MCF 10A (cell line): Measurements from ENCODE around the gene DOK6. TPM values are rescaled to one million over a fixed set of nuclear protein-coding genes. Genes with fewer than 3 reads are reported as not detected.

ENCODE experiments used
- BruUV-seq: library from RNA; stranded (reverse); fragments of 400-500 nt; replicated peaks from 2 replicates; lab custom pipeline; 2021; lab: Mats Ljungman, UMichigan
- CTCF ChIA-PET: fragments of 300-600 bp; sonication (Branson Sonifier 250); formaldehyde crosslinking; extraction: SDS; loops from one replicate; lab custom pipeline; 2021; ENCODE audit warnings: antibody characterized with exemption, inconsistent platforms; lab: Yijun Ruan, JAX
- POLR2A ChIA-PET: fragments of 300-600, 350-650 bp; sonication (Branson Sonifier 250); formaldehyde crosslinking; extraction: SDS; loops from one replicate; lab custom pipeline; 2020; ENCODE audit warnings: antibody characterized with exemption, inconsistent platforms; lab: Yijun Ruan, JAX
- DNase-seq: peaks from one replicate; pipeline ENCODE4 v3.0.0-alpha.2; 2018; ENCODE audit not compliant: unreplicated experiment
- H3K27ac Mint-ChIP-seq: one replicate; pipeline ENCODE4 v1.8.0; 2022; ENCODE audit warnings: mild to moderate bottlenecking, low read depth, mixed read lengths; ENCODE audit not compliant: unreplicated experiment
- H3K27me3 Mint-ChIP-seq: one replicate; pipeline ENCODE4 v1.8.0; 2022; ENCODE audit warnings: mixed read lengths; ENCODE audit not compliant: insufficient read depth, unreplicated experiment
- H3K36me3 Mint-ChIP-seq: one replicate; pipeline ENCODE4 v1.8.0; 2022; ENCODE audit warnings: mild to moderate bottlenecking, moderate library complexity, mixed read lengths; ENCODE audit not compliant: insufficient read depth, unreplicated experiment
- H3K4me1 Mint-ChIP-seq: one replicate; pipeline ENCODE4 v1.8.0; 2022; ENCODE audit warnings: mixed read lengths; ENCODE audit not compliant: insufficient read depth, unreplicated experiment
- H3K4me3 Mint-ChIP-seq: one replicate; pipeline ENCODE4 v1.8.0; 2022; ENCODE audit warnings: mild to moderate bottlenecking, moderate library complexity, mixed read lengths; ENCODE audit not compliant: unreplicated experiment
- H3K9me3 Mint-ChIP-seq: one replicate; pipeline ENCODE4 v1.8.0; 2022; ENCODE audit warnings: mixed read lengths; ENCODE audit not compliant: unreplicated experiment
- intact Hi-C: fragments of 100-400 bp; cut with micrococcal nuclease; formaldehyde crosslinking; loops from 2 replicates; pipeline ENCODE4 v1.14.1; 2022
- total RNA-seq: library from RNA; stranded (reverse); gene quantifications from 2 replicates; pipeline ENCODE4 v1.2.3, GENCODE V29; 2022
- TF ChIP-seq, protein P1 (sequence below): fragments of 200-600 bp; IDR thresholded peaks from one replicate; pipeline ENCODE4 v1.8.0; 2022; ENCODE audit warnings: antibody characterized with exemption, mild to moderate bottlenecking; ENCODE audit not compliant: unreplicated experiment

The DOK6 gene
- total RNA-seq, 1 experiment from 2014 or later: not detected

DNA sequence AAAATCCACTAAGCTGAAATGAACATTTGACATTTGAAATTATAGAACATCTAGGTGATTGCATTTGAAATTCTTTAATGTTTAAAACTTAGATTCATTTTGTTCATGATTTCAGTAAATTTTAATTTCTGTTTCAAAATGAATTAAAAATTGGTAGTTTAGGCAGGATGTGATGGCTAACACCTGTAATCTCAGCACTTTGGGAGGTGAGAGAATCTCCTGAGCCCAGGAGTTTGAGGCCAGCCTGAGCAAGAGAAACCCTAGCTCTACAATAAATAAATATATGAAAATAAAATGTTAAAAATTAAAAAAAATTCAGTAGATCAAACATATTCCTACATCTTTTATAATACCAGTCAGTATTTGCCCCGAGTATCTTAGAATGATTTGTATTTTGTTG, 330.0 kb downstream of the DOK6 start:
- no peak for DNase-seq
- Mint-ChIP-seq H3K36me3 (no peaks in the 10 kb centered on the region), H3K27me3 (peaks cover 47% of the 10 kb centered on the region), H3K9me3 (no peaks in the 10 kb centered on the region), H3K4me3 (no peak overlapping the region), H3K4me1 (no peaks in the 10 kb centered on the region), H3K27ac (no peak overlapping the region)
- no TSS peak for BruUV-seq
- TF ChIP-seq, protein P1, sequence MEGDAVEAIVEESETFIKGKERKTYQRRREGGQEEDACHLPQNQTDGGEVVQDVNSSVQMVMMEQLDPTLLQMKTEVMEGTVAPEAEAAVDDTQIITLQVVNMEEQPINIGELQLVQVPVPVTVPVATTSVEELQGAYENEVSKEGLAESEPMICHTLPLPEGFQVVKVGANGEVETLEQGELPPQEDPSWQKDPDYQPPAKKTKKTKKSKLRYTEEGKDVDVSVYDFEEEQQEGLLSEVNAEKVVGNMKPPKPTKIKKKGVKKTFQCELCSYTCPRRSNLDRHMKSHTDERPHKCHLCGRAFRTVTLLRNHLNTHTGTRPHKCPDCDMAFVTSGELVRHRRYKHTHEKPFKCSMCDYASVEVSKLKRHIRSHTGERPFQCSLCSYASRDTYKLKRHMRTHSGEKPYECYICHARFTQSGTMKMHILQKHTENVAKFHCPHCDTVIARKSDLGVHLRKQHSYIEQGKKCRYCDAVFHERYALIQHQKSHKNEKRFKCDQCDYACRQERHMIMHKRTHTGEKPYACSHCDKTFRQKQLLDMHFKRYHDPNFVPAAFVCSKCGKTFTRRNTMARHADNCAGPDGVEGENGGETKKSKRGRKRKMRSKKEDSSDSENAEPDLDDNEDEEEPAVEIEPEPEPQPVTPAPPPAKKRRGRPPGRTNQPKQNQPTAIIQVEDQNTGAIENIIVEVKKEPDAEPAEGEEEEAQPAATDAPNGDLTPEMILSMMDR: no peak
- CTCF ChIA-PET: interaction anchor here (0.7 kb wide), 1 partner anchor 49 kb away, joined by 3 read pairs; no protein-coding TSS in a partner anchor
- POLR2A ChIA-PET: interaction anchor here (1.1 kb wide), 1 partner anchor 814 kb away, joined by 3 read pairs; no protein-coding TSS in a partner anchor
- intact Hi-C loops: no loop called here

DNA sequence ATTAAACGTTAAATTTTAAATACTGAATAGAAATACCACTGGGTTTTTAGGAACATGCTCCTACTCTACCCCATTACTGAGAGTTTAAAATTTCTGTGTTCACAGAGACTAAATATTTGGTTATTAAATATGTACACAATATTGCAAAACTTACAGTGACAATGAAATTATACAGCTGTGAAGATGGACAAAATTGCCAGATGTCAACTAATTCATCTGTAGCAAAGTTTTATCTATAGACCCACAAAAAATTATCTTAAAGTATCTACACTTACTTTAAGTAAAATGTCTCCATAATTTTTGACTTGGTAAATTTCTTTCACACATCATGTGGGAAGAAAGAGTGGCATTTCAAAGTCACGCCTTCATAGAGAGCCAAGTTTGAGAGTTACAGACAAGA, 333.8 kb downstream of the DOK6 start:
- Mint-ChIP-seq H3K9me3 (no peaks in the 10 kb centered on the region), H3K4me3 (no peak overlapping the region), H3K27me3 (peaks cover 29% of the 10 kb centered on the region), H3K36me3 (no peaks in the 10 kb centered on the region), H3K27ac (no peak overlapping the region), H3K4me1 (no peaks in the 10 kb centered on the region)
- no peak for DNase-seq
- TF ChIP-seq, protein P1: no peak
- ChIA-PET POLR2A (no interaction called here), CTCF (no interaction called here)
- intact Hi-C loops: no loop called here
- no TSS peak for BruUV-seq

DNA sequence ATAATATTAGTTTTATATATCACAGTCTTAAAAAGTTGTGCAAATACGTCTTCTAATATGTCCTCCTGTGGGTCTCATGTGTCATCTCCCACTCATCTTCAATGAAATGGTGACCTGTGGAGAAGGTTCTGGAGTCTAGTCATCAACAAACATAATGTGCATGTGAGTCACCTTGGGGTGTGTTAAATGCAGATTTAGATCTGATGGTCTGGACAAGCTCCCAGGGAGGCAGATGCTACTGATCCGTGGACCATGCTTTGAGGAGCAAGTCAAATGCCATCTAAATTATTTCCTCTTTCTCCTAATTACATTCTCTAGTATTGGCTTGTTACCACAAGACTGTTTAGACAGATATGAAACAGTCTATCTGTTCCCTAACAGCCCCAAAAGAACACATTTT, 336.0 kb downstream of the DOK6 start:
- CTCF ChIA-PET: no interaction called here
- DNase-seq: no peak
- BruUV-seq: no TSS peak
- TF ChIP-seq, protein P1: no peak
- H3K4me3 Mint-ChIP-seq: no peak overlapping the region
- no peaks in the 10 kb centered on the region for H3K4me1 Mint-ChIP-seq
- H3K27me3 Mint-ChIP-seq: peaks cover 16% of the 10 kb centered on the region
- intact Hi-C loops: no loop called here
- H3K9me3 Mint-ChIP-seq: no peaks in the 10 kb centered on the region
- H3K27ac Mint-ChIP-seq: no peak overlapping the region
- H3K36me3 Mint-ChIP-seq: no peaks in the 10 kb centered on the region
- POLR2A ChIA-PET: no interaction called here

DNA sequence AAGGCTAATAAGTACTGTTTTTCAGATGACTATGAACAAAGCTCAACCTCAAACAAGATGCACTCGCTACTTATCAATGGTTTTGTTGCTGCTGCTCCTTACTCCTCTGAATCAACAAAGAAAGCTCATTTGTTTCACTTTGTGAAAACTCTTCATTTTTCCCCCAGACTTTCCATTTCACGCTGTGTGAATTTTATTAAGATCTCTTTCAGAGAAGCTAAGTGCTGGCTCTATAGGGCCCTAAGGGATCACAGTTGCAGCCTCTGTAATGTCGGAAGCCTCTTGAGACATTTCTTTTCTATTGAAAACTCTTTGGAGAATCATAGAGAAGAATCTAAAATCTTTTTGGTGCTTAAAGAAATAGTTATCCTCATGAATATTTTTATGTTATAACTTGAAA, 337.2 kb downstream of the DOK6 start:
- Mint-ChIP-seq H3K27me3 (peaks cover 5% of the 10 kb centered on the region), H3K27ac (no peak overlapping the region), H3K9me3 (no peaks in the 10 kb centered on the region), H3K4me3 (no peak overlapping the region), H3K36me3 (no peaks in the 10 kb centered on the region), H3K4me1 (no peaks in the 10 kb centered on the region)
- no TSS peak for BruUV-seq
- POLR2A ChIA-PET: no interaction called here
- no peak for DNase-seq
- TF ChIP-seq, protein P1: no peak
- CTCF ChIA-PET: no interaction called here
- intact Hi-C loops: no loop called here
